ENCODE measurements around the gene APEX1. TPM values are rescaled to one million over a fixed set of nuclear protein-coding genes. Genes with fewer than 3 reads are reported as not detected.

APEX1 gene
- total RNA-seq, 1 donor from 2014 or later = 119 TPM

Other genes starting within 250 kb of the APEX1 start
- gene OR11H6, start 231.5 kb upstream of the APEX1 start, total RNA-seq = not detected
- not detected for gene OR11H7, start 226.2 kb upstream of the APEX1 start, total RNA-seq
- not detected for gene OR11H4, start 215.9 kb upstream of the APEX1 start, total RNA-seq
- 10.5 TPM for gene TTC5, start 149.3 kb upstream of the APEX1 start, total RNA-seq
- gene CCNB1IP1, start 121.9 kb upstream of the APEX1 start, total RNA-seq = 27.9 TPM
- 14.1 TPM for gene PARP2, start 111.6 kb upstream of the APEX1 start, total RNA-seq
- 17.2 TPM for gene TEP1, start 41.7 kb upstream of the APEX1 start, total RNA-seq
- 0.04 TPM for gene KLHL33, start 19.1 kb upstream of the APEX1 start, total RNA-seq
- 16.2 TPM for gene OSGEP, start 414 bp upstream of the APEX1 start, total RNA-seq
- gene PIP4P1, start 6.2 kb downstream of the APEX1 start, total RNA-seq = 22.8 TPM
- 76.4 TPM for gene PNP, start 14.2 kb downstream of the APEX1 start, total RNA-seq
- gene RNASE10, start 50.3 kb downstream of the APEX1 start, total RNA-seq = 0.52 TPM
- not detected for gene RNASE9, start 105.8 kb downstream of the APEX1 start, total RNA-seq
- not detected for gene RNASE11, start 132.8 kb downstream of the APEX1 start, total RNA-seq
- gene RNASE12, start 136.2 kb downstream of the APEX1 start, total RNA-seq = not detected
- gene OR6S1, start 186.5 kb downstream of the APEX1 start, total RNA-seq = not detected
- 1.7 TPM for gene RNASE4, start 229.3 kb downstream of the APEX1 start, total RNA-seq
- 2.3 TPM for gene ANG, start 233.5 kb downstream of the APEX1 start, total RNA-seq